ENCODE results near the gene SLC12A7. TPM values are rescaled to one million over a fixed set of nuclear protein-coding genes. Genes with fewer than 3 reads are reported as not detected.

SLC12A7 gene
- total RNA-seq, 2 experiments from 2014 or later: 102 to 120 TPM

- no peak overlapping the region for H3K27ac Mint-ChIP-seq
- CTCF ChIA-PET: no interaction called here
- H3K9me3 Mint-ChIP-seq: no peaks in the 10 kb centered on the region
- peaks cover 25% of the 10 kb centered on the region for H3K36me3 Mint-ChIP-seq (ENCODE audit: low read depth)
- no peaks in the 10 kb centered on the region for H3K4me1 Mint-ChIP-seq
- POLR2A ChIA-PET: no interaction called here
- no peak for DNase-seq
- H3K27me3 Mint-ChIP-seq: no peaks in the 10 kb centered on the region
- H3K4me3 Mint-ChIP-seq: no peak overlapping the region
These were observed 32.4 kb downstream of the SLC12A7 start for GRCh38 chr5:1079486-1079885.

- no peaks in the 10 kb centered on the region for H3K4me1 Mint-ChIP-seq
- CTCF ChIA-PET: no interaction called here
- no peaks in the 10 kb centered on the region for H3K27me3 Mint-ChIP-seq
- H3K27ac Mint-ChIP-seq: no peak overlapping the region
- H3K36me3 Mint-ChIP-seq (ENCODE audit: low read depth): peaks cover 22% of the 10 kb centered on the region
- POLR2A ChIA-PET: no interaction called here
- DNase-seq: no peak
- no peak overlapping the region for H3K4me3 Mint-ChIP-seq
- no peaks in the 10 kb centered on the region for H3K9me3 Mint-ChIP-seq
These were observed 33.0 kb downstream of the SLC12A7 start for GRCh38 chr5:1078851-1079250.

DNA sequence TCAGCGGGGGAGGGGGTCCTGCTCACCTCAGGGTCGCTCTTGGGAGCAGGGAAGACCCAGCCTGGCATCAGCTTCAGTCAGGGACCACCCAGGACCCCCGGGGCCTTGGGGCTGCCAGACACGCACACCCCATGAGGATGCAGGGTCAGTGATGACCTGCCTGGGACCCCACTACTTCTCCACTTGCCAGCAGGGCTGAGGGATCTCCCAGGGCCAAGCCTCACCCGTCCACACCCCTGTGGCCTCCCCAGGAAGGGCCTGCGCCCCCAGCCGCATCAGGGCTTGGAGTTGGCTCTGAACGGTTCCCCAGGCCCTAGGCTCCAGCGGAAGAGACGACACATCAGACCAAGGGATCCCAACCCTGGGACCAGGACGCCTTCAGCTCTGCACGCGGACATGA lies 33.7 kb downstream of the SLC12A7 start:
- no peaks in the 10 kb centered on the region for H3K9me3 Mint-ChIP-seq
- H3K4me3 Mint-ChIP-seq: no peak overlapping the region
- ChIA-PET POLR2A (no interaction called here), CTCF (no interaction called here)
- no peaks in the 10 kb centered on the region for H3K4me1 Mint-ChIP-seq
- no peak overlapping the region for H3K27ac Mint-ChIP-seq
- DNase-seq: no peak
- H3K36me3 Mint-ChIP-seq (ENCODE audit: low read depth): peaks cover 24% of the 10 kb centered on the region
- no peaks in the 10 kb centered on the region for H3K27me3 Mint-ChIP-seq

- H3K36me3 Mint-ChIP-seq (ENCODE audit: low read depth): peaks cover 21% of the 10 kb centered on the region
- H3K27me3 Mint-ChIP-seq: no peaks in the 10 kb centered on the region
- no peaks in the 10 kb centered on the region for H3K4me1 Mint-ChIP-seq
- H3K27ac Mint-ChIP-seq: no peak overlapping the region
- CTCF ChIA-PET: no interaction called here
- no peaks in the 10 kb centered on the region for H3K9me3 Mint-ChIP-seq
- POLR2A ChIA-PET: no interaction called here
- DNase-seq: no peak
- no peak overlapping the region for H3K4me3 Mint-ChIP-seq
These were observed 34.3 kb downstream of the SLC12A7 start for GRCh38 chr5:1077491-1078020.

- Mint-ChIP-seq H3K4me1 (no peaks in the 10 kb centered on the region), H3K27ac (no peak overlapping the region), H3K27me3 (no peaks in the 10 kb centered on the region), H3K4me3 (no peak overlapping the region), H3K36me3 (ENCODE audit: low read depth) (peaks cover 21% of the 10 kb centered on the region), H3K9me3 (no peaks in the 10 kb centered on the region)
- DNase-seq: no peak
- POLR2A ChIA-PET: no interaction called here
- CTCF ChIA-PET: no interaction called here
These were observed 34.8 kb downstream of the SLC12A7 start for GRCh38 chr5:1077026-1077425.

DNA sequence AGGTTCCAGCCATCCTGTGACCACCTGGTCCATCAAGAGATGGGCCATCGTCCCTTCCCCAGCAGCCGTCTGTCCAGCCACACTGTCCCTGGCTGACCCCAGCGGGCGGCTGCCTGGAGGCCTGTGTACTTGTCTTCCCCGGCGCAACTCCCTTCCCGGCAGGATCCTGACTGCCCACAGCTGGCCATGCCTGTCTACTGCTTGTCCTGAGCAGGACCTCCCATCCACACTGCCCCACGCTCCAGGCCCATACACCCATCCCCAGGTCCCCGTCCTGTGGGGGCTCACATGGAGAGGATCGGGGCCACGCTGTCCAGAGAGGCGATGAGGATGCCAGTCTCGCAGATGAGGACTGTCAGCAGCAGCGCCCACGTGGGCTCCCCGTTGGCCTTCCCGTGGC lies 35.5 kb downstream of the SLC12A7 start:
- DNase-seq: no peak
- Mint-ChIP-seq H3K27ac (no peak overlapping the region), H3K36me3 (ENCODE audit: low read depth) (peaks cover 18% of the 10 kb centered on the region), H3K4me1 (no peaks in the 10 kb centered on the region), H3K4me3 (no peak overlapping the region), H3K27me3 (no peaks in the 10 kb centered on the region), H3K9me3 (no peaks in the 10 kb centered on the region)
- POLR2A ChIA-PET: no interaction called here
- CTCF ChIA-PET: no interaction called here

- ChIA-PET POLR2A (no interaction called here), CTCF (no interaction called here)
- no peaks in the 10 kb centered on the region for H3K9me3 Mint-ChIP-seq
- DNase-seq: no peak
- peaks cover 13% of the 10 kb centered on the region for H3K36me3 Mint-ChIP-seq (ENCODE audit: low read depth)
- H3K27ac Mint-ChIP-seq: no peak overlapping the region
- no peak overlapping the region for H3K4me3 Mint-ChIP-seq
- no peaks in the 10 kb centered on the region for H3K4me1 Mint-ChIP-seq
- no peaks in the 10 kb centered on the region for H3K27me3 Mint-ChIP-seq
These were observed 35.9 kb downstream of the SLC12A7 start for GRCh38 chr5:1075931-1076330.

DNA sequence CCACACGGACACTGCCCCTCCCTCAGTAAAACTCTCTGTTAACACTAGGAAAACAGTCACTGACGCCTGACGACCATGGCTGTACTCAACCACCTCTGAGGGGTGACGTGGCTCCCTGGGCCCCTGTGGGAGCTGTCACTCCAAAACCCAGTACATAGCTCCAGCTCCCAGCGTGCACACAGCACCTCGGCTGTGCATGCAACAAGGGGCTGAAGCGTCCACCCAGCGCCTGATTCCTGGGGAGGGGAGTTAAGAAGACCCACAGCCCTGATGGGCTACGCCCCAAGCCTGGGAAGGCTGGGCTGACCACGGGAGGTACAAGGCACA lies 36.3 kb downstream of the SLC12A7 start:
- Mint-ChIP-seq H3K9me3 (no peaks in the 10 kb centered on the region), H3K4me3 (no peak overlapping the region), H3K4me1 (no peaks in the 10 kb centered on the region), H3K36me3 (ENCODE audit: low read depth) (peaks cover 10% of the 10 kb centered on the region), H3K27ac (no peak overlapping the region), H3K27me3 (no peaks in the 10 kb centered on the region)
- ChIA-PET POLR2A (interaction anchor here (0.6 kb wide), 1 partner anchor 251 kb away, joined by 3 read pairs; no protein-coding TSS in a partner anchor), CTCF (no interaction called here)
- no peak for DNase-seq

GRCh38 chr5:1074816-1075554 lies 36.9 kb downstream of the SLC12A7 start:
- POLR2A ChIA-PET: interaction anchor here (0.6 kb wide), 1 partner anchor 252 kb away, joined by 3 read pairs; no protein-coding TSS in a partner anchor
- Mint-ChIP-seq H3K9me3 (no peaks in the 10 kb centered on the region), H3K27ac (no peak overlapping the region), H3K4me3 (no peak overlapping the region), H3K36me3 (ENCODE audit: low read depth) (peaks cover 10% of the 10 kb centered on the region), H3K27me3 (no peaks in the 10 kb centered on the region), H3K4me1 (no peaks in the 10 kb centered on the region)
- CTCF ChIA-PET: no interaction called here
- no peak for DNase-seq

DNA sequence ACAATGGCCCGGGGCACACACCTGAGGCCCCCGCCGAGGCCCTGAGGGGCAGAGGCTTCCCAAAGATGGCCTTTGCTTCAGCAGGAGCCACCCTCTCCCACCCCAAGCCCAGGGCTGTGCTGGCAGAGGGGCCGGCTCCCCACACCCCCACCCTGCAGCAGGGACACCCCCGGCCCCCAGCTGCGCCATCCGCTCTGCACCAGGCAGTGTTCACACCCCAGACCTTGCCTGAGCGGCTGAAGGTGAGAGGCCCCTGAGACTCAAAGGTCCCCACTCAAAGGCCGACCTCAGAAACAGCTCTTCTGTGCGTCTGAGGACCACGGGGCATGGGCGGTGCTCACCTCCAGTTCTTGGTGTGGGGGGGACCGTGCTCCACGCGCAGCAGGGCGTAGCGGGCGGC lies 37.6 kb downstream of the SLC12A7 start:
- Mint-ChIP-seq H3K36me3 (ENCODE audit: low read depth) (peaks cover 10% of the 10 kb centered on the region), H3K27me3 (no peaks in the 10 kb centered on the region), H3K4me3 (no peak overlapping the region), H3K9me3 (no peaks in the 10 kb centered on the region), H3K27ac (no peak overlapping the region), H3K4me1 (no peaks in the 10 kb centered on the region)
- no peak for DNase-seq
- CTCF ChIA-PET: no interaction called here
- POLR2A ChIA-PET: no interaction called here

GRCh38 chr5:1073239-1074102 lies 38.4 kb downstream of the SLC12A7 start:
- H3K27ac Mint-ChIP-seq: no peak overlapping the region
- H3K36me3 Mint-ChIP-seq (ENCODE audit: low read depth): peaks cover 9% of the 10 kb centered on the region
- no peak overlapping the region for H3K4me3 Mint-ChIP-seq
- no peak for DNase-seq
- H3K27me3 Mint-ChIP-seq: no peaks in the 10 kb centered on the region
- ChIA-PET CTCF (interaction anchor here (0.6 kb wide), 1 partner anchor 579 kb away, joined by 3 read pairs; no protein-coding TSS in a partner anchor), POLR2A (no interaction called here)
- H3K4me1 Mint-ChIP-seq: no peaks in the 10 kb centered on the region
- no peaks in the 10 kb centered on the region for H3K9me3 Mint-ChIP-seq

- POLR2A ChIA-PET: no interaction called here
- CTCF ChIA-PET: no interaction called here
- Mint-ChIP-seq H3K4me1 (no peaks in the 10 kb centered on the region), H3K36me3 (ENCODE audit: low read depth) (peaks cover 11% of the 10 kb centered on the region), H3K27ac (no peak overlapping the region), H3K9me3 (no peaks in the 10 kb centered on the region), H3K4me3 (no peak overlapping the region), H3K27me3 (no peaks in the 10 kb centered on the region)
- DNase-seq: no peak
These were observed 42.2 kb downstream of the SLC12A7 start for GRCh38 chr5:1069720-1070088.

- CTCF ChIA-PET: no interaction called here
- Mint-ChIP-seq H3K27ac (no peak overlapping the region), H3K4me3 (no peak overlapping the region), H3K4me1 (no peaks in the 10 kb centered on the region), H3K36me3 (ENCODE audit: low read depth) (peaks cover 11% of the 10 kb centered on the region), H3K27me3 (no peaks in the 10 kb centered on the region), H3K9me3 (no peaks in the 10 kb centered on the region)
- POLR2A ChIA-PET: no interaction called here
- DNase-seq: no peak
These were observed 42.8 kb downstream of the SLC12A7 start for GRCh38 chr5:1068895-1069719.
